NT2/D1 (cell line): ENCODE results near the gene SCAPER.

Experiments
- YY1 ChIP-seq: IDR thresholded peaks from 2 replicates; pipeline ENCODE4 v1.6.1; 2011; ENCODE audit not compliant: insufficient read length, insufficient read depth
- ZNF274 ChIP-seq: IDR thresholded peaks from 2 replicates; pipeline ENCODE4 v1.6.1; 2011; ENCODE audit warnings: mild to moderate bottlenecking, low read depth, low read length

- TF ChIP-seq YY1 (no peak), ZNF274 (no peak)
These were observed 541.9 kb downstream of the SCAPER start for GRCh38 chr15:76363251-76363650.
